Panc1 (cell line): Measurements from ENCODE around the gene EXOC3L1. TPM values are rescaled to one million over a fixed set of nuclear protein-coding genes. Genes with fewer than 3 reads are reported as not detected.

Experiments used
- ATAC-seq: fragments of 200-7000 bp; cut with Tn5 transposase; 2 replicates; pipeline ENCODE4 v1.9.1; 2020; ENCODE audit warnings: mild to moderate bottlenecking, moderate library complexity
- BruUV-seq: library from RNA; stranded (reverse); fragments of 400-500 nt; replicated peaks from 2 replicates; lab custom pipeline; 2021; lab: Mats Ljungman, UMichigan
- CTCF ChIA-PET: fragments of 300-600 bp; sonication (Branson Sonifier 250); formaldehyde crosslinking; loops from one replicate; lab custom pipeline; 2022; ENCODE audit warnings: antibody characterized with exemption; lab: Charles Lee
- POLR2A ChIA-PET: fragments of 300-600 bp; sonication (Branson Sonifier 250); formaldehyde crosslinking; loops from one replicate; lab custom pipeline; 2022; ENCODE audit warnings: antibody characterized with exemption; lab: Charles Lee
- DNase-seq: peaks from one replicate; pipeline ENCODE4 v3.0.0-alpha.2; 2010; ENCODE audit warnings: low read depth, low spot score
- H3K27ac ChIP-seq: 2 replicates; pipeline ENCODE4 v1.5.1; 2011; ENCODE audit warnings: mild to moderate bottlenecking, low read length, inconsistent platforms
- H3K27me3 ChIP-seq: fragments of 200-500 bp; sonication (Bioruptor generic); 2 replicates; pipeline ENCODE4 v1.6.0; 2014; ENCODE audit warnings: low read length, inconsistent platforms; ENCODE audit not compliant: control insufficient read depth, insufficient read depth
- H3K36me3 ChIP-seq: fragments of 200-500 bp; sonication (Bioruptor generic); 2 replicates; pipeline ENCODE4 v1.5.1; 2014; ENCODE audit warnings: inconsistent platforms, mild to moderate bottlenecking, low read length, moderate library complexity; ENCODE audit not compliant: control insufficient read depth, insufficient read depth
- H3K4me1 ChIP-seq: 2 replicates; pipeline ENCODE4 v1.5.1; 2011; ENCODE audit warnings: inconsistent platforms, mild to moderate bottlenecking, low read length, moderate library complexity; ENCODE audit not compliant: control insufficient read depth, insufficient read depth
- H3K4me3 ChIP-seq, 2 experiments: 2 replicates each; pipeline ENCODE4 v1.5.1; 2011 to 2012; ENCODE audit warnings: low read depth in 2 of 2, low read length in 2 of 2, mild to moderate bottlenecking in 2 of 2, inconsistent platforms in 1 of 2, moderate library complexity in 1 of 2
- H3K9me3 ChIP-seq: fragments of 200-500 bp; sonication (Bioruptor generic); 2 replicates; pipeline ENCODE4 v1.5.1; 2014; ENCODE audit warnings: low read depth, mild to moderate bottlenecking, inconsistent platforms, low read length, moderate library complexity; ENCODE audit not compliant: control insufficient read depth, insufficient read depth
- POLR2AphosphoS5 ChIP-seq: IDR thresholded peaks from 2 replicates; pipeline ENCODE4 v1.6.1; 2012; ENCODE audit warnings: mild to moderate bottlenecking, low read depth, low read length, moderate library complexity
- SIN3A ChIP-seq: IDR thresholded peaks from 2 replicates; pipeline ENCODE4 v1.6.1; 2012; ENCODE audit warnings: low read depth, mild to moderate bottlenecking, low read length, moderate library complexity, borderline replicate concordance; ENCODE audit not compliant: insufficient read depth
- TCF7L2 ChIP-seq: IDR thresholded peaks from 2 replicates; pipeline ENCODE4 v1.6.1; 2011; ENCODE audit warnings: mild to moderate bottlenecking, low read depth, low read length, inconsistent platforms
- in situ Hi-C: cut with HindIII; loops from 2 replicates; pipeline ENCODE4 v1.10.0; 2016; ENCODE audit warnings: low sequenced_read_pairs, low pct_unique_long_range_greater_than_20kb
- intact Hi-C: fragments of 100-400 bp; cut with micrococcal nuclease; formaldehyde crosslinking; loops from one replicate; pipeline ENCODE4 v1.10.0; 2022; ENCODE audit not compliant: unreplicated experiment
- total RNA-seq: library from RNA; stranded (reverse); gene quantifications from one replicate; pipeline ENCODE4 v1.2.1, GENCODE V29; 2021; ENCODE audit not compliant: unreplicated experiment
- TF ChIP-seq, protein P1 (sequence below), 2 experiments: IDR thresholded peaks; 2 replicates each; pipeline ENCODE4 v1.6.1; 2011 to 2012; ENCODE audit warnings: low read depth in 2 of 2, control low read depth in 1 of 2, low read length in 1 of 2, mild to moderate bottlenecking in 1 of 2, moderate library complexity in 1 of 2; ENCODE audit not compliant: insufficient read depth in 1 of 2
- TF ChIP-seq, protein P2 (sequence below): fragments of 450-650 bp; IDR thresholded peaks from 2 replicates; pipeline ENCODE4 v1.5.1; 2017; ENCODE audit warnings: mild to moderate bottlenecking

EXOC3L1 gene
- total RNA-seq, 1 experiment from 2014 or later: 0.41 TPM

DNA sequence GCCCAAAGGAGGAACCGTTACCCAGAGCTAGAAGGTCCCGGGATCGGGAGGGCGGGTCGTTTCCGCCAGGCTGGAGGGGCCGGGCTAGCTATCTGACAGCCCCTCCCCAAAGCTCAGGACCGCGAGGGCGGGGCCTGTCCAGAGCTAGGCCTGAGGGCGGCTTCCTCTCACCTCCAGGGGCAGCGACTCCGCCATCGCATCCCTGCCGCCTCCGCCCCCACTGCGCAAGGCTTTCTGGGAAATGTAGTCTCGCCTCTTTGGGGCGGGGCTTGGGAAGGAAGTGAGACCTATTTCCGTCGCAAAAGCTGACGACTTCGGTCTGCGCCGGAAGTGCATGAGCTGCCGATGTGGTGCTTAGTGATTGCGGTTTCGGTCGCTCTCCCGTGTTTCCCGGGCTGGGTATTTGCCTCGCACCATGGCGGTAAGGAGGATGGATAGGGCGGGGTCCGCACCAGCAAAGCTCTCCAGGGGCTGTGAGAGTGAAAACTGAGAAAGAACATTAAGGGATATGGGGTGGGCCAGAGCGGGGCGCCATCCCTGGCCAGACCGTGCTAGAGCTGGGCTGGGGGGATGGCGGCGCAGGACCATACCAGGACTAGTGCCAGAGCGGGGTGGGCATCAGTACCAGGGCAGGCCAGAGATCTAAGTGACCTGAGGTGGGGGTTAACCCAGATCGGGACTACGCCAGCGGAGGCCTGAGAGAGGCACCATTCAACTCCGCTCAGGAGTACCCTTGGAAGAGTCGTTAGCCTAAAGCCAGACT is 37.0 kb upstream of the EXOC3L1 start, which contains the start of gene TMEM208:
TMEM208 (plus strand) TSS at position 327 of the 763 bp plus-strand sequence; CDS start at position 416, 89 bp downstream.
- POLR2A ChIA-PET: interaction anchor here (0.5 to 0.6 kb wide), 2 partner anchors 8 to 231 kb away, joined by 3 to 9 read pairs; no protein-coding TSS in a partner anchor
- Histone ChIP-seq H3K36me3 (peaks cover 5% of the 10 kb centered on the region; the same call in 1 of the 2 replicates), H3K9me3 (no peaks in the 10 kb centered on the region), H3K4me1 (peaks cover 4% of the 10 kb centered on the region; the same call in 1 of the 2 replicates), H3K27ac (peak within 1 kb of the TSS; percentile 88), H3K27me3 (no peaks in the 10 kb centered on the region), H3K4me3 (peak within 1 kb of the TSS; percentile 67 to 99)
- in situ Hi-C loops: no loop called here
- intact Hi-C loops: no loop called here
- TF ChIP-seq, protein P1, sequence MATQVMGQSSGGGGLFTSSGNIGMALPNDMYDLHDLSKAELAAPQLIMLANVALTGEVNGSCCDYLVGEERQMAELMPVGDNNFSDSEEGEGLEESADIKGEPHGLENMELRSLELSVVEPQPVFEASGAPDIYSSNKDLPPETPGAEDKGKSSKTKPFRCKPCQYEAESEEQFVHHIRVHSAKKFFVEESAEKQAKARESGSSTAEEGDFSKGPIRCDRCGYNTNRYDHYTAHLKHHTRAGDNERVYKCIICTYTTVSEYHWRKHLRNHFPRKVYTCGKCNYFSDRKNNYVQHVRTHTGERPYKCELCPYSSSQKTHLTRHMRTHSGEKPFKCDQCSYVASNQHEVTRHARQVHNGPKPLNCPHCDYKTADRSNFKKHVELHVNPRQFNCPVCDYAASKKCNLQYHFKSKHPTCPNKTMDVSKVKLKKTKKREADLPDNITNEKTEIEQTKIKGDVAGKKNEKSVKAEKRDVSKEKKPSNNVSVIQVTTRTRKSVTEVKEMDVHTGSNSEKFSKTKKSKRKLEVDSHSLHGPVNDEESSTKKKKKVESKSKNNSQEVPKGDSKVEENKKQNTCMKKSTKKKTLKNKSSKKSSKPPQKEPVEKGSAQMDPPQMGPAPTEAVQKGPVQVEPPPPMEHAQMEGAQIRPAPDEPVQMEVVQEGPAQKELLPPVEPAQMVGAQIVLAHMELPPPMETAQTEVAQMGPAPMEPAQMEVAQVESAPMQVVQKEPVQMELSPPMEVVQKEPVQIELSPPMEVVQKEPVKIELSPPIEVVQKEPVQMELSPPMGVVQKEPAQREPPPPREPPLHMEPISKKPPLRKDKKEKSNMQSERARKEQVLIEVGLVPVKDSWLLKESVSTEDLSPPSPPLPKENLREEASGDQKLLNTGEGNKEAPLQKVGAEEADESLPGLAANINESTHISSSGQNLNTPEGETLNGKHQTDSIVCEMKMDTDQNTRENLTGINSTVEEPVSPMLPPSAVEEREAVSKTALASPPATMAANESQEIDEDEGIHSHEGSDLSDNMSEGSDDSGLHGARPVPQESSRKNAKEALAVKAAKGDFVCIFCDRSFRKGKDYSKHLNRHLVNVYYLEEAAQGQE (IDR thresholded peaks at IDR 0.05; ENCODE audit: insufficient read depth in 1 of 2, low read depth in 2 of 2, low read length in 1 of 2): no peak
- peak; percentile 72; the same call in 1 of the 2 replicates for TF ChIP-seq POLR2AphosphoS5
- DNase-seq (peak; percentile 84), ATAC-seq (peak; percentile 96)
- CTCF ChIA-PET: interaction anchor here (0.6 to 1.2 kb wide), 2 partner anchors 29 to 100 kb away, joined by 3 to 4 read pairs; partner anchors contain the start of genes KCTD19 and LRRC36
- no TSS peak for BruUV-seq

DNA sequence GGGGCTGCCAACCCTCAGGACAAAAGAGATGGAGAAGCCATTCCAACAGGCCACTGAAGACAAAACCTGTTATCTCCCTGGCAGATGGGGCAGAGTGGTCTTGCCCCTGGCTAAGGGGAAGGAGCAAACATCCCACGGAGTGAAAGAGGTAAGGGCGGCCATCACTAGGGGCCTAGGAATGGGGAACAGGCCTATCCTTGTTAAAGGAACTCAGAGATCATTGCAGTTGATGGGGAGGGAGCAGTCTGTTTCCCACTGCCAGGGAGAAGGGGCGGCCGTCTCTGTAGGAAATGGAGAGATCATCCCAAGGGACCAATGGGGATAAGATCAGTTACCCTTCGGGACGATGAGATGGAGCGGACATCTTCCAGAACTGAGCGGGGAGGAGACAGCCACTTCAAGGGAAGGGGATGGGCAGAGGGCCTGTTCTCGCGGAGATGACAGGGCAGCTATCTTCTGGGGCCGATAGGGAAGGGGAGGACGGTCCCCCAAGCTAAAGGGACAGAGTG is 36.4 kb upstream of the EXOC3L1 start:
- TF ChIP-seq SIN3A (no peak), POLR2AphosphoS5 (no peak), TCF7L2 (no peak)
- TF ChIP-seq, protein P2, sequence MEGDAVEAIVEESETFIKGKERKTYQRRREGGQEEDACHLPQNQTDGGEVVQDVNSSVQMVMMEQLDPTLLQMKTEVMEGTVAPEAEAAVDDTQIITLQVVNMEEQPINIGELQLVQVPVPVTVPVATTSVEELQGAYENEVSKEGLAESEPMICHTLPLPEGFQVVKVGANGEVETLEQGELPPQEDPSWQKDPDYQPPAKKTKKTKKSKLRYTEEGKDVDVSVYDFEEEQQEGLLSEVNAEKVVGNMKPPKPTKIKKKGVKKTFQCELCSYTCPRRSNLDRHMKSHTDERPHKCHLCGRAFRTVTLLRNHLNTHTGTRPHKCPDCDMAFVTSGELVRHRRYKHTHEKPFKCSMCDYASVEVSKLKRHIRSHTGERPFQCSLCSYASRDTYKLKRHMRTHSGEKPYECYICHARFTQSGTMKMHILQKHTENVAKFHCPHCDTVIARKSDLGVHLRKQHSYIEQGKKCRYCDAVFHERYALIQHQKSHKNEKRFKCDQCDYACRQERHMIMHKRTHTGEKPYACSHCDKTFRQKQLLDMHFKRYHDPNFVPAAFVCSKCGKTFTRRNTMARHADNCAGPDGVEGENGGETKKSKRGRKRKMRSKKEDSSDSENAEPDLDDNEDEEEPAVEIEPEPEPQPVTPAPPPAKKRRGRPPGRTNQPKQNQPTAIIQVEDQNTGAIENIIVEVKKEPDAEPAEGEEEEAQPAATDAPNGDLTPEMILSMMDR: no peak
- TF ChIP-seq, protein P1 (IDR thresholded peaks at IDR 0.05; ENCODE audit: insufficient read depth in 1 of 2, low read depth in 2 of 2, low read length in 1 of 2): no peak
- Histone ChIP-seq H3K4me1 (peaks cover 4% of the 10 kb centered on the region; the same call in 1 of the 2 replicates), H3K4me3 (peak overlapping the region; percentile 67 to 99), H3K27ac (peak overlapping the region; percentile 83), H3K9me3 (no peaks in the 10 kb centered on the region), H3K36me3 (peaks cover 5% of the 10 kb centered on the region; the same call in 1 of the 2 replicates), H3K27me3 (no peaks in the 10 kb centered on the region)
- DNase-seq (no peak), ATAC-seq (peak; percentile 1; the same call in 1 of the 2 replicates)
- intact Hi-C loops: no loop called here
- in situ Hi-C loops: no loop called here
- BruUV-seq: no TSS peak
- POLR2A ChIA-PET: interaction anchor here (0.5 to 0.6 kb wide), 2 partner anchors 8 to 230 kb away, joined by 3 to 9 read pairs; no protein-coding TSS in a partner anchor
- CTCF ChIA-PET: interaction anchor here (0.6 to 1.2 kb wide), 2 partner anchors 28 to 100 kb away, joined by 3 to 4 read pairs; partner anchors contain the start of genes KCTD19 and LRRC36
